ENCODE results near the gene POLR3A. TPM values are rescaled to one million over a fixed set of nuclear protein-coding genes. Genes with fewer than 3 reads are reported as not detected.
A peak's percentile ranks its signal among the peaks of the same experiment; 100 is the strongest.

Gene POLR3A
- total RNA-seq, 1 donor from 2014 or later = 19.5 TPM

GRCh38 chr10:78042752-78043104 is 13.4 kb upstream of the POLR3A start:
- Mint-ChIP-seq H3K9me3 (ENCODE audit: unreplicated experiment) (no peaks in the 10 kb centered on the region), H3K4me1 (ENCODE audit: unreplicated experiment) (peaks cover 38% of the 10 kb centered on the region), H3K27me3 (ENCODE audit: unreplicated experiment) (no peaks in the 10 kb centered on the region), H3K27ac (ENCODE audit: unreplicated experiment) (peak overlapping the region; percentile 9), H3K4me3 (ENCODE audit: unreplicated experiment) (no peak overlapping the region), H3K36me3 (ENCODE audit: unreplicated experiment) (peaks cover 28% of the 10 kb centered on the region)
- no peak for TF ChIP-seq CTCF (IDR thresholded peaks at IDR 0.05)
- no peak for DNase-seq (ENCODE audit: extremely low spot score, unreplicated experiment)

DNA sequence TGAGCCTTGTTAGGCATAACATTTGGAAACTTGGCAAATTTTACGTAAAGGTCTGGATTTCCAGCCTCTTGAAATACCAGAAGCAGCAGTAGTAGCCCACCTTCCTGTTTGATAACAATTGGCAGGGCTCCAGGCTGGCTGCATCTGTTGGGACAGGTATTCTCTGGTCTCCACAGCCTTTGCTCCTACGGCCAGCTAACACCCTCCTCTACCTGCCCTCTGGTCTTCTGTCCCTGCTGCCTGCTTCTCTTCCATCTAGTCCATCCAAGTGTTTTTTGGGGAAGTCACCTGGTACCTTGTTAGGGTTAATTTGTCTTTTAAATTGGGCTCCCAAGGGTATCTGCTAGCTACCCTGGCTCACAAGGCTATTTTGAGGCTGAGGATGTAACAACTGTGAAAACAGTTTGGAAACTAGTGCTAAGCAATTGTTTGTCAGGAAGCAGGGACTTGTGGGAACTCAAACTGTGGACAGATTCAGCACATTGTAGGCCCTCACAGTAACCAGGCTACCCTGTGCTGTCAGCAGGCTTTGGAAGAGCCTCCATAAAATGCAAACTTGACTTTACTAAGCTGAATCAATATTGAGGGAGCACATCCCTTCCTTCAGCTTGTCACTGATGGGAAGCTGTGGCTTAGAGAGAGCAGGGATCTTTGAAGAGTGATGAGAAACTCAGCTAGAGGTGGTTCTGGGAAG is 12.9 kb upstream of the POLR3A start:
- no peak overlapping the region for H3K27ac Mint-ChIP-seq (ENCODE audit: unreplicated experiment)
- H3K36me3 Mint-ChIP-seq (ENCODE audit: unreplicated experiment) = peaks cover 34% of the 10 kb centered on the region

DNA sequence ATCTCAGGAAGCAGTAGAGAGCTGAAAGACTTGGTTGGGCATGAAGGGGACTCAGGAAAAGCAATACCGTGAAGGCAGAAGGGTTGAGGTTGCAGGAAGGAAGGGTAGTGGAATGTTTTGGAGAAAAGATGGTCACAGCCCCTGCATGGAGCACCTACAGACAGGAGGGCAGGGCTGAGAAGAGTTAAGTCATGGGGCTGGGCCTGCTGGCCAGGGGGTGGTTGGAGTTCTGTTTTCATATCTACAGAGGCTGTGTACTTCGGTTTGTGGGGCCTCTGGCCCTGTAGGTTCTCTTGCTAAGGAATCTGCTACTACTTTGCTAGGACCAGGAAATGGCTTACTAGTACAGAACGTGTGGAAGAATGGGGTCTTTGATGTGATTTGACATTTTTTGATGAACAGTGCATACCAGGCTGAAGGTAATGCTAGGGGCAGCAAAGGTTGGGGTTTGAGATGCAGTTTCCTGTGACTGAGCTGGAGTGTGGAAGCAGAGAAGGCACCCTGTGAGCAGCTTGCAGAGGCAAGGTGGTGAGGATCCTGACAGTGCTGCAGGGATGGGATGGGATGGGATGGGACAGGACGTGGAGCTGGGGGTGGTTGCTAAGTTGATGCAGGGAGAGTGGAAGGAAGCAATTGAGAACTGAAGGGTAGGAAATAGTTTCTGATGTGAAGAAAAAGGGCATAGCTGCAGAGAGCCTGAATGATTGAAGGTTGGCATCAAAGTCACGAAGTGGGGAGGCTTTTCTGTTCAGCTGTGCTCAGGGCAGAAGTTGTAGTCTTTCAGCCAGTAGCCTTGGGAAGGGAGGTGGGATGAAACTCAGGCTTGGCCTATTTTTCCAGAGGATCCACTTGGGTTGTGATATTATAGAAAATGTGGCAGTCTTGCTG is 12.1 kb upstream of the POLR3A start:
- DNase-seq (ENCODE audit: extremely low spot score, unreplicated experiment) = no peak
- Mint-ChIP-seq H3K27ac (ENCODE audit: unreplicated experiment) (peak overlapping the region; percentile 46), H3K4me1 (ENCODE audit: unreplicated experiment) (peaks cover 44% of the 10 kb centered on the region), H3K27me3 (ENCODE audit: unreplicated experiment) (no peaks in the 10 kb centered on the region), H3K36me3 (ENCODE audit: unreplicated experiment) (peaks cover 41% of the 10 kb centered on the region), H3K9me3 (ENCODE audit: unreplicated experiment) (no peaks in the 10 kb centered on the region), H3K4me3 (ENCODE audit: unreplicated experiment) (no peak overlapping the region)
- no peak for TF ChIP-seq CTCF (IDR thresholded peaks at IDR 0.05)

More for the DNA sequence above, 12.9 kb upstream of the POLR3A start:
- Mint-ChIP-seq H3K4me1 (ENCODE audit: unreplicated experiment) (peaks cover 38% of the 10 kb centered on the region), H3K4me3 (ENCODE audit: unreplicated experiment) (no peak overlapping the region), H3K9me3 (ENCODE audit: unreplicated experiment) (no peaks in the 10 kb centered on the region), H3K27me3 (ENCODE audit: unreplicated experiment) (no peaks in the 10 kb centered on the region)
- no peak for TF ChIP-seq CTCF (IDR thresholded peaks at IDR 0.05)
- no peak for DNase-seq (ENCODE audit: extremely low spot score, unreplicated experiment)

DNA sequence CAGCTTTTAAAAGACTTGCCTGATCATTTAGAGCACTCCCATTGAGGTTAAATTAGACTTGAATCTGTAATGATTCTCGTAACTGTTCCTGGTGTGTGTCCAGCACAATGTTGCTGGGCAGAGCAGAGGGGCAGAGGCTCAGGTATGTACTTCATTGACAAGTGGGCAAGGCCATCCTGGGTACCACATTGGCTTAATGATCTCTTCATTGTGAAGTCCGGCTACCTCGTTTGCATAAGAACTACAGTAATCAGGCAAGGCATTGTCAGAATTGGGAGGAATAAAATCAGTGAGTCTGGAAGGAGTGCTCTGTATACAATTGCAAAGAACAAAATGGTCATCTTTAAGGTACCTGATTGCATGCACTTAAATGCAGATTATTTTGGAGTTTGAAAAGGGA is 10.4 kb upstream of the POLR3A start:
- H3K36me3 Mint-ChIP-seq (ENCODE audit: unreplicated experiment) = peaks cover 51% of the 10 kb centered on the region
- H3K4me3 Mint-ChIP-seq (ENCODE audit: unreplicated experiment) = no peak overlapping the region
- H3K27ac Mint-ChIP-seq (ENCODE audit: unreplicated experiment) = no peak overlapping the region

More for the DNA sequence above, 10.4 kb upstream of the POLR3A start:
- Mint-ChIP-seq H3K27me3 (ENCODE audit: unreplicated experiment) (no peaks in the 10 kb centered on the region), H3K9me3 (ENCODE audit: unreplicated experiment) (no peaks in the 10 kb centered on the region), H3K4me1 (ENCODE audit: unreplicated experiment) (peaks cover 49% of the 10 kb centered on the region)
- TF ChIP-seq CTCF (IDR thresholded peaks at IDR 0.05) = no peak
- no peak for DNase-seq (ENCODE audit: extremely low spot score, unreplicated experiment)
